NT2/D1 (cell line): ENCODE measurements around the gene TOM1L1.

Experiments used
- SUZ12 ChIP-seq: IDR thresholded peaks from 2 replicates; pipeline ENCODE4 v1.6.1; 2011; ENCODE audit not compliant: insufficient read length, insufficient read depth; ENCODE audit errors: extremely low read depth
- YY1 ChIP-seq: IDR thresholded peaks from 2 replicates; pipeline ENCODE4 v1.6.1; 2011; ENCODE audit not compliant: insufficient read length, insufficient read depth
- ZNF274 ChIP-seq: IDR thresholded peaks from 2 replicates; pipeline ENCODE4 v1.6.1; 2011; ENCODE audit warnings: mild to moderate bottlenecking, low read depth, low read length

- TF ChIP-seq SUZ12 (no peak), ZNF274 (no peak), YY1 (no peak)
Measured at GRCh38 chr17:54948380-54948779, 47.7 kb downstream of the TOM1L1 start.
